Right kidney (tissue), 9 donors: ENCODE measurements around the gene SLC22A1.
"Not testable (repeated sequence)": the region's sequence is repeated elsewhere in the genome, so short reads cannot be mapped to it uniquely, and the experiment has no call there.

Source experiments
- DNase-seq: peaks from one replicate; pipeline ENCODE4 v3.0.0-alpha.2; 2016
- long read RNA-seq, 8 donors: transcript quantifications; one replicate each; lab custom pipeline, GENCODE V29; 2026

SLC22A1 gene
- long read RNA-seq, donor 1 = 0 reads
- long read RNA-seq, donor 2 = 0 reads
- long read RNA-seq, donor 3 = 0 reads
- long read RNA-seq, donor 4 = 0 reads
- long read RNA-seq, donor 5 = 0 reads
- long read RNA-seq, donor 6 = 0 reads
- long read RNA-seq, donor 7 = 0 reads
- long read RNA-seq, donor 8 = 0 reads

DNA sequence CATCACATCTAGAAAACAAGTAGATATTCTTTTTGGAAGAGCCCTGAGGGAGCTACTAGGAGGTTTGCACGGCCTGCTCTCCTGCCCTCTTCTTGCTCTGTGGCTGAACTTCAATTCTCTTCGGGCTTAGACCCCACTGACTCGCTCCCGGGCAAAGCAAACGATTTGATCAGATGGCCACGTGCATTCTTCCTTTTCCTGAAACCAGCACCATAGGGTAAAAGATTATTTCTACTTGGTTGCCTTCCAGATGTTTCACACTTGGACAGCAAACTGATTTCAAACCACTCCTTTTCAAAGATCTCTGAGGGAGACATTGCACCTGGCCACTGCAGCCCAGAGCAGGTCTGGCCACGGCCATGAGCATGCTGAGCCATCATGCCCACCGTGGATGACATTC lies at the start of gene SLC22A1:
Gene SLC22A1 (plus strand): TSS at position 258 of the 400 bp plus-strand sequence. CDS start 121 bp downstream, at position 379.
- no peak for DNase-seq

DNA sequence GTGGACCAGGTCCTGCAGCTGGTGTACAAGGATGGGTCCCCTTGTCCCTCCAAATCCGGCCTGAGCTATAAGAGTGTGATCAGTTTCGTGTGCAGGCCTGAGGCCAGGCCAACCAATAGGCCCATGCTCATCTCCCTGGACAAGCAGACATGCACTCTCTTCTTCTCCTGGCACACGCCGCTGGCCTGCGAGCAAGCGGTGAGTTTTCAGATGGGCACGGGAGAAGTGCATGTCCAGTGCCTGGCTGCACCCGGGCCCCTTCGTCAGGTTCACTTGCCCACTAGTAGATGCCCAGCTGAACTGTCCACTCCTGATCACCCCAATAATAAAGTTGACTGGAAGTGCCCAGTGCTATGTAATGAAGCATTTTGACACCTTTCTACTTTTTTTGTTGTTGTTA lies 48.3 kb upstream of the SLC22A1 start:
- DNase-seq = no peak

DNA sequence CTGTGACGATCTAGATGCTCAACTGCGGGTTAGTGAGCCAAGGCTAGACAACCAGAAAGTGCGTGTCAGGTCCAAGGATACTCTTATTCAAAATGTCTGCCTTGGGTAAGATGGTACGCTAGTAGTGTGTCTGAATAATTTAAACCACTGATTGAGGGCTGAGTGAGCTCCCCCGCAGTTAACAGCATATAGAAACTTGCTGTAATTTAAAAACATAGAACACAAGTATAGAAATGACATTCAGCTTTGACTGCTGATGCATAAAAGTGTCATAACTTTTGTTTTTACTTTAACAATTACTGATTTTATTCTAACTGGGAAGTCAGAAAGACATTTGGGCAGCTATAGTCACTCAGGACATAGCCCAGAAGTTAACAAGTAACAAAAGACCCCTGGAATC lies 45.6 kb upstream of the SLC22A1 start:
- no peak for DNase-seq

DNA sequence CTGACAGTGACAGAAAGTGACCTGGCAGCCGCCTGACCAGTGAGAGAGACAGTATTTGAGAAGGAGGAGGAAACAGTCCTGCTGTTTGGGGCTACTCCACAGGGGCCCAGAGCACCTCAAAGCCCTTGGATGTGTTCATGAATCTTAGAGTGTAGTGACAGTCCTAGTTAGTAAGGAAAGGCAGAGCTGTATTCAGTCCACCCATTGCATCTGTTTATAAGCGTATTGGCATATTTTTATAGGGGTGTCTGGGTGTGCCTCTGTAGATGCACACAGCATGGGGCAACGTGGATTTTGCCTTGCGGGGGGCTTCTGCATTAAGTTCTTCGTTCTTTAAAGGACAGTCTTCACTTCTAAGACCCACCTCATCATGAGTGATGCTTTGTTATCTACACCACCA lies 44.6 kb upstream of the SLC22A1 start:
- DNase-seq = no peak

DNA sequence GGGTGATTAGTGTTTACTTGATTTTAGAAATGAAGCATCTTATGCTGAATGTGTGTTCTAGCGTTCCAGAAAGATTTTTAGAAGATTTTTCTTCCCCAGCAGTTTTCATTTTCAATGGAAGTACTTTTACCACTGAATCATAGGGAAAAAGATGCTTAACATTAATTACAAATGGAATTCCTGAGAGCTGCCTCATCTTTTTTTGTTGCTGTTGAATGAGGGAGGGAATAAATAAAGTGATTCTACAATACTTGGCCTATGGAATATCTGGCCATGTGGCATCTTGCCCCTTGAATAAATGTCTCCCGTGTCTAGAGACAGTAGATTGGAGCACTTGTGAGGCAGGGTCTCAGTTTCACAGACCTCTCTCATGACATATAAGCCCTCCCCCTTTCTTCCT lies 44.1 kb upstream of the SLC22A1 start:
- DNase-seq = no peak

DNA sequence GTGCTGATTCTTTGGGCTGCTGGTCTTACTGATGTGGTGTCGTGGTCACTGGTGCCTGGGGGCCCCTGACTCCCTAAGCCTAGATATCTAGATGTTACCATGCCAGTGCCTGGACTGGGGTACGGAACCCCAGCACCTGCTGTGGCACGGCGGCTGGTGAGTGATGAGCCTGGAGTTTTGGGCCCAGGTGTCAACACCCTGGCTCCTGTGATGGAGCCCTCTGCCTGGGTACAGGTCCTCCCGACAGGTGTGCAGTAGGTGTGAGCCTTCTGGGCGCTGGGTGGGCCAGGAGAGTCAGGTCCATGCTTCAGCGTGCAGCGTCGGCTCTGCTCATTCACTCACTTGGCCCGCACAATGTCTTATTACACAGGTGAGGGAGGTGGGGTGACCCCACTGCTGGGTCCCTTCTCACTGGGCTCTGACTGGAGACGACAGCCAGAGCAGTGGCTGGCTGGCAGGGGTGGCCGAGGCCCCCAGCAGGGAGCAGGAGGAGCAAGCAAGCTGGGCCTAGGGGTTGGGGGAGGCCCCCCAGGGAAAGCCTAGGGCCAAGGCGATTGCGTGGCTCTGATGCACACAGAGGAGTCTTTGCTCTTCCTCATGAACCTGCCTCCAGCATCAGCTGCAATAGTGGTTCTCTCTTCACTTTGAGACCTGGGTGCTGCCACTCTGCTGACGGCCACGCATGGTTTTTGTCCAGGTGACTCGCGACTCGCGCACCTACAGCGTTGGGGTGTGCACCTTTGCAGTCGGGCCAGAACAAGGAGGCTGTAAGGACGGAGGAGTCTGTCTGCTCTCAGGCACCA lies 42.5 kb upstream of the SLC22A1 start:
- DNase-seq = no peak

DNA sequence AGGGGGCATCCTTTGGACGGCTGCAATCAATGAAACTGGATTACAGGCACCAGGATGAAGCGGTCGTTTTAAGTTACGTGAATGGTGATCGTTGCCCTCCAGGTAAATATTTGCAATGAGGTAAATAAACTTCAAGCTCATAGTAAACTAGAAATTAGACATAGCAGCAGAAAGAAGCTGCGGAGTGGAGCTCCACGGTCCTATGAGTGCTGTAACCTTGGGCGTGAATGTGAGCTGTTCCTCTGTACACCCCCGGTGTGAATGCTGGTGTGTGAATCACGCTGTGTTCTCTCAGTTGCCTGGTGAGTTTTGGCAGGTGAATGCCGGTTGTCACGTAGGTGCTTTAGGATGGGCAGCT lies 42.0 kb upstream of the SLC22A1 start:
- DNase-seq = no peak

DNA sequence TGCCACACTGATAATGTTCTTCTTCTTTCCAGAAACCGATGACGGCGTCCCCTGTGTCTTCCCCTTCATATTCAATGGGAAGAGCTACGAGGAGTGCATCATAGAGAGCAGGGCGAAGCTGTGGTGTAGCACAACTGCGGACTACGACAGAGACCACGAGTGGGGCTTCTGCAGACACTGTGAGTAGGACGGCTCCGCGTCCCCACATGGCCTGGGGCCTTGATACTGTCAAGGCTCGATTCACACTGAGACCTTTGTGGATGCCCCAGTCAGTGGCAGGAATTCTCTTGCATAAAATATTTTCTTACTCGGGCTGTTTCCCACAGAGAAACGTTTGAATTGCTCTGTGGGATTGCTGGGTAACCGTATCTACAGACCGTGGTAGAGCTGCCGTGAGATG lies 41.5 kb upstream of the SLC22A1 start:
- DNase-seq = no peak

DNA sequence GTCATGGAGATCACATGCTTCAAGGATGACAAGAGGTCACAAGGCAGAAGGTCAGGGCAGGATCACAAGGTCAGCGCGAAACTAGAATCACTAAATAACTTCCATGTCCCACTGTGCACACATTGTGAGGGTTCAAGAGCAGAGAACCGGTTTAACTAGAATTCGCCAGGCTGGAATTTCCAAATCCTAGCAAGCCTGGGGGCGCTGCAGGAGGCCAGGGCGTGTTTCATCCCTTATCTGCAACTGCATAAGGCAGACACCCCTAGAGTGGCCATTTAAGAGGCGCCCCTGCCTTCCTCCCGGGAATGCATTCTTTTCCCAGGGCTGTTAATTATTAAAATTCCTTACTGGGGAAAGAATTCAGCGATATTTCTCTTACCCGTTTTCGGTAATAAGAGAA lies 40.2 kb upstream of the SLC22A1 start:
- DNase-seq = no peak

DNA sequence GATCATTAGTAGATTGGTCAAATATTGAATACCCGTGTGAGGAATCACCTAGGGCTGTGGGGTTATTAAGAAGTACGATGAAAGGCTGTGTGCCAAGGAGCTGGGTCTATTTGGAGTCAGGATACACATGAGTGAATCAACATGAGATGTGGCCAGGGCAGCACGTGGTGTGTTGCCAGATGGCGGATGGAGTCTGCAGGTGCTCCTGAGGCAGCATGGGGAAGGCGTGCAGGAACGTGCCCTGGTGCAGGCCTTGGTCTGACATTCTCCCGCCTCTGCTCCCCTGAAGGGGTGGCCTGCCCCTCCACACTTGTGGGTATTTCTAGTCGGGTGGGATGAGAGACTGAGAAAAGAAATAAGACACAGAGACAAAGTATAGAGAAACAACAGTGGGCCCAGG lies 39.0 kb upstream of the SLC22A1 start:
- no peak for DNase-seq

DNA sequence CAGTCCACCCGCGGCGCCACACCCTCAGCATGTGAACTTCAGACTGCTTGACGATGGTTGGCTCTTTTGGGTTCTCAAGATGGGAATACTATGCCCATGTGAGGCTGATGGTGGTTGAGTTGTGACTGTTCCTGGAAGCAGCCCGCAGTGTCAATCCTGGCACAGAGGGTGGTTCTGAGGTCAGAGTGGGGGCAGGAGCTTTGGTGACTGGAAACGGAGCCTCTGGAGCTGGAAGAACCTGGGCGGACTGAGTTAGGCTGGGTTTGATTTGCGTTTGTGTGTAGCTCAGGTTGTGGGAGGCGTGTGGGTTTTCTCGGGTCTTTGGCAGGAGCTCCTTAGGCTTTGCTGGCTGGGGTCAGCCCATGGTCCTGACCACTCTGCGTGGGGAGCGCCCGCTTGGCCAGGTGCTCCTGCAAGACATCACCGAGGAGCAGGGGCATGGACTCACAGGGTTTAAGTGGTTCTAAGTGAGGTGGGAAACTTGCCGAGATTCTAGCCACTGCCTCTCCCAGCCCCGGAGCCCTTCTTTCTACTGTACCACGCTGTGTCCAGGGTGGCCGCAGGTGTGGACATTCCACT lies 37.3 kb upstream of the SLC22A1 start:
- no peak for DNase-seq

DNA sequence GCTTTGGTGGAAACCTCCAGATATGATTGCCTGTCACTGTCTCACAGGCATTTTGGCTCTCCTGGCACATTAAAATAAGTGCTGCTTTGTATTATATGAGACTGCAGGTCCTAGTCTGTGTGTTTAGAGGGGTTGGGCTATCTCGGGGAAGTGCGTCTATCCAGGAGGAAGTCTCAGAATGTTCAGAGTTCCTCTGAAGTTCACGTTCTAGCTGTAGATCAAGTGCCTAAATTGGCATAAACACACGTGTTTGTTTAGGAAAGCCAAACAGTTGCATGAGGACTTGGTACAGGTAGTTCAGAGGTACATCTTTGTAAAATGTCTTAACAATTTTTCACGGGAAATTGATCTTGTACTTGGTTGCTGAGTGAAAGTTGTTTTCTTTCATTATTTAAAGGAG lies 36.4 kb upstream of the SLC22A1 start:
- no peak for DNase-seq

DNA sequence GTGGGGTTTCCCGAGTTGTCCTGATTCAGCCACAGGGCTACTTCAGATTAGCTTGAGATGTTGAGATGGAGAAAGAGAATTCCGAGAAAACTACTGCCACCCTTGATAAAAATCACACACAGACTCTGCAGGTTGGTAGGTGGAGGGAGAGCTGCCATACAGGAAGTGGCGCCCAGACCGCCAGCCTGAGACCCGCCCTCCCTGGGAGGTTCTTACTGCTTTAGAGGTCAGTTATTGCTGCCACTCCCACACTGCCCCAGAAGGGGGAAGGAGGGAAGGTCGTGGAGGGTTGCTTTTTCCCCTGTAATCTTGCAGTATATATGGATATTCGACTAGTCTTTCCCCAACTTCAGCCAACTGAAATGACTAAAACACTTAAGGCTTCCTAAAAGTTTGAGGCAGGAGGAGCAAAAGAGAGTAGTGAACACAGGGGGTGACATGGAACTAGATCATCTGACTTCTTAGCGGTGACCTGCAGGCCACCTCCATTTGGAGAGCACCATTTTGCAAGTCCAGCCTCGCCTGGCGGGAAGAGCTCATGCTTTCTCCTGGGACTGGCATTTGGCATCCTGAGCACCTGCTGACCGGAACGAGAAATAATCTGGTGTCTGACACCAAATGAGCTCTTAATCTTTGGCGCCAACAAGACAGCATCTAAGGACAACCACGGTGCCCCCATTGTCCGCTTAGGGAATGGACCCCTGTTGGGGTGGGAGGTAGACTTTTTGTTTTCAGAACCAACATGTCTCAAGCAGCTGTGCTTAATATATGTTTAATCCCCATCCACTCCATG lies 35.7 kb upstream of the SLC22A1 start:
- no peak for DNase-seq

DNA sequence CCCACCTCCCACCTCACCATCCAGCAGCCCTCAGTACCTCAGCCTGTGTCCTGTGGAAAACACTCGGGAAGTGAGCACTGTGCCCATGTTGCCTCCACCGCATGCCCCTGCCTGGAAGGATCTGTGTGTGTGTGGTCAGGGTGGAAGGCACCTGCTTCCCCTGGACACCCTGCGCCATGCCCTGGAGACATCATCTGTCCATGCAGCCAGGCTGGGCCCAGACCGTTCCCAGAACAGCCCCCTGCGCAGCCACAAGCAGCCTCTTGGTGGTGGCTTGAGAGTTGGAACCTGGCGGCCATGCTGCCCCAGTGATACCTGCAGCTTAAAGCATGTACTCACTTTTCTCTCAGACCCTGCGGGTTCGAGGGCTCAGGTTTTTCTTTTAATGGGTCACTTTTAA lies 34.9 kb upstream of the SLC22A1 start:
- DNase-seq = no peak

DNA sequence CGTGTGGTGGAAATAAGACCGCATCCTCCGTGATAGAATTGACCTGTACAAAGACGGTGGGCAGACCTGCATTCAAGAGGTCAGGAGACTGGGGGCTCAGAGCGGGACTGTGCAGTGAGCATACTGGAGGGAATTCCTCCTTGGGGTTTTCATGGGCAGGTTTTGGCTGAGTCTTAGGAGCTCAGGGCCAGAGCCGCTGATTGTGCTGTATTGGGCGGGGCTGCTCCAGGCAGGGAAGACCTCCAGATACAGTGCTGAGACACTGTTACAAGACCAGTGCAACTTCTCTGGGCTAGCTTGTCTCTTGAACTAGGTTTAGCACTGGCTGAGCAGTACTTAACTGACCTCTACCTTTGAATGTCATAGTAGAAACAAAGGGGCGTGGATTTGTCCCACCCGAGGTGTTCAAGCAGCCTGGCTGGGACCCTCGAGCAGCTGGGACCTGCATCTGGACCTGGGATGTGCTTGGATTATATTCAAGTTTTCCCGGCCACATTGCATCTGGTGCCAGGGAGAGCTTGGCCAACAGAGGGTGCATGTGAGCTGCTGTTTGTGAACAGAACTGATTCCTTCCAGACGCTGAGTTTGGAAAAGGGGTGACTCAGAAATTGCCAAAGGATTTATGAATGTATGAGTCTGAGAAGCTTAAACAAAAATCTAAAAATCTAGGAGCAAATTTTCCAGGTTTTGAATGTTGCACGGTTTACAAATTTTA lies 33.4 kb upstream of the SLC22A1 start:
- peak; percentile 22 for DNase-seq

DNA sequence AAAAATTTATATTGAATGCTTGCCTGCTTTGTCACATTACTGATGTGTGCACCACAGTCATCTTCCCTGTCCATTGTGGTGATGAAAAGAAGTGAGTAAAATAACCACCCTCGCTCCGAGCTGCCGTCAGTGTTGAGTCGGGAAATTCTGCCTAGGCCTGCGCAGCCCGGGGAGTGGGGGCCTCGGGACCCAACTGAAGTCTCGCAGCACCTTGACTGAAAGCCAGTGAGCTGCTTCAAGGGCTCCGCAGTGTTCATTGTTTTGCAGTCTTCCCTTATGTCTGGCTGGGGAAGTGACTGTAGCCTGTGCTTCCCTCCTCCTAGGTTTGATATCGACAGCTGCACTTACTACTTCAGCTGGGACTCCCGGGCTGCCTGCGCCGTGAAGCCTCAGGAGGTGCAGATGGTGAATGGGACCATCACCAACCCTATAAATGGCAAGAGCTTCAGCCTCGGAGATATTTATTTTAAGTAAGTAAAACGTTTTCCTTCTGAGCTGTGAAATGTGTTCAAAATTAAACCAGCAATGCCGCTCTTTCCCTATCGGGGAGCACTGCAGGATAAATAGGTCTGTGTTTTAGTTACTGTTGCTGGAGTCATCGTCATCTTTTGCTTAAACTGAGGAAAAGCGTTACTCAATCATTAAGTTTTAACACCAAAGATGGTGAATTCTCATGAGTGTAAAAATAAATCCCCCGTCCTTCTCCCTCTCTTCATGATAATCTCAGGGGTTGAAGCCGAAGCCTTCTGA lies 32.7 kb upstream of the SLC22A1 start:
- no peak for DNase-seq

DNA sequence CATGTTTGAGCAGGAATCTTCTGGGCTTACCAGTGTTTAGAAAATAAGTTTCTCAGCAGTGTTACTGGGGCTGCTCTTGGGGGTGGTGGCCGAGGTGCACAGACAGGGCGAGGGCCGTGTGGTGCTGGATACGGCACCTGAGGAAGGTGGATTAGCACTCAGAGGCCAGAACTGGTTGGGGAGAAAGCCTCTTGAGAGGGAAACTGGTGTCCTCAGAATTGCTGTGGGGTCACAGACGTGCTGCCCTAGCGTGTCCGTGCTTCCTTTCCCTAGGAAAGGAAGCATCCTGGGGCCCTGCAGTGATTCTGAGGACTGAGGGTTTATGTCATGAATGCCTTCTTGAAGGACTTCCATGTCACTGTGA lies 32.1 kb upstream of the SLC22A1 start:
- DNase-seq = no peak

DNA sequence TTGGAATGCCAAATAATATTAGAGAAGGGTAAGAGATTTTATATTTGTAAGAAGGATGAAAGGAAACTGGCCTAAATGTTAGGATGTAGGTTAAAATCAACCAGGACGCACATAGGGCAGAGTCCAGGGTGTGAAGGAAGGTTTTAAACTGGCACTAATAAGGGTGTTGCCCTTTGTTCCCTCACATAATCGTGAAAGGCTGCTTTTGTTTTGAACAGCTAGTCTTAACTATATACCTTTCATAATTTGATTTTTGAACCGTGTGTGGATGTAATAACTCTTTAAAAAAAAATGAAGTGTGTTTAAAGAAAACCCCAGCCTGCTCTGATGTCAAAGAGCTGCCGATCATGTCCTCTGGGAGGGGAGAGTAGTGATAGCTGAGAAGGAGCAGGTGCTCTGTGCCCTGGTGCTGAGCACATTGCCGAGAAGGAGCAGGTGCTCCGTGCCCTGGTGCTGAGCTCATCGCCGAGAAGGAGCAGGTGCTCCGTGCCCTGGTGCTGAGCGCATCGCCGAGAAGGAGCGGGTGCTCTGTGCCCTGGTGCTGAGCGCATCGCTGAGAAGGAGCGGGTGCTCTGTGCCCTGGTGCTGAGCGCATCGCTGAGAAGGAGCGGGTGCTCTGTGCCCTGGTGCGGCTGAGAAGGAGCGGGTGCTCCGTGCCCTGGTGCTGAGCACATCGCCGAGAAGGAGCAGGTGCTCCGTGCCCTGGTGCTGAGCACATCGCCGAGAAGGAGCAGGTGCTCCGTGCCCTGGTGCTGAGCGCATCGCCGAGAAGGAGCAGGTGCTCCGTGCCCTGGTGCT lies 31.0 kb upstream of the SLC22A1 start:
- not testable (repeated sequence) for DNase-seq

DNA sequence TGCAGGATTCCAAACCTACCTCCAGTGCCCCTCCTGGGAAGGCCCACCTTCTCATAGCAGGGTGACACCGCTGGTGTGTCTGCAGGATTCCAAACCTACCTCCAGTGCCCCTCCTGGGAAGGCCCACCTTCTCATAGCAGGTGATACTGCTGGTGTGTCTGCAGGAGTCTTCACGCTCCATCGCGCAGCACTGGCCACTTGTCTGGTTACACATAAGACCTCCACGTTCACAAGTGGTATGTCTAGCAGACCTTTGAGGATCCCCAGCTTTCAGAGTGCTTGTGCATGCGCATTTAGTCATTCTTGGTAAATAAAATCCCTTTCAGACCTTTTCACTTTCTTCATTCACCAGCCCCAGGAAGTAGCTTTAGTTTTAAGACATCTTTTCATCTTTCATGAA lies 29.4 kb upstream of the SLC22A1 start:
- not testable (repeated sequence) for DNase-seq

DNA sequence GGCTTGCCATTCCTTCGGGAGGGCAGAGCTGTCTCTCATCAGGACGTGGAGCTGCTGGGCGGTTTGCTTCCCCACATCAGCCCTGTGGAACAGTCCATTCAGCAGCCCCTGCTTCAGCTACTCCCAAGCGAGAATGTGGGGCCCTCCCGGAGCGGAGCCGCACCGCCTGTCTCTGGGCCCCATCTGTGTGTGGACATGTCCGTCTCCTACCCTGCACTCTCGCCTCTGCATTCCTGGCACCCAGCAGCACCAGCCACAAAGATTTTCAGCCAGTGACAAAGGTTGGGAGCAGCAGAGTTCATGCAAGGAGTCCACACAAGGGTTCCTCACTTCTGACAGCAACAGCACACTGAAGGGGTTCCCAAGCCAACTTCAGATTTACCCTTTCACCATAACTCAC lies 29.0 kb upstream of the SLC22A1 start:
- no peak for DNase-seq

DNA sequence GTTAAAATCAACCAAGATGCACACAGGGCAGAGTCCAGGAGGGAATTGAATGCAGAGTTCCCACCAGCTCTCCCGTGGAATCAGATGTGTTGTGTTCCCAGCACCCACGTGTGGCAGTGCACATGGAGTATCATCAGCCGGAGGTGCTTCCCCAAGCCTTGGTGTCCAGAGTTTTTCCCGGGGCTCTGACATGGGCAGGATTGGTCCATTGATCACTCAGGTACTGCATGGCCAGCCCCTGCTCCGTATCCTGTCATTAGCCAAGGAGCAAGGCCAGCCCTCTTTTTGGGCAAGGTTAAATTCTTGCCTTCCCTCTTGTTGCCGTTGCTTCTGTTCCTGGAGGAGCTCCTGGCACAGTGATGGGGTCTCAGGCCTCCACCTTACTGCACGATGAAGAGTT lies 28.6 kb upstream of the SLC22A1 start:
- no peak for DNase-seq
